GM12872 (cell line): Measurements from ENCODE around the gene TRMT44.

Experiments
- CTCF ChIP-seq: IDR thresholded peaks from 3 replicates; pipeline ENCODE4 v1.5.1; 2011; ENCODE audit warnings: low read depth, mild to moderate bottlenecking, low read length, moderate library complexity; ENCODE audit not compliant: insufficient read depth

Gene TRMT44

DNA sequence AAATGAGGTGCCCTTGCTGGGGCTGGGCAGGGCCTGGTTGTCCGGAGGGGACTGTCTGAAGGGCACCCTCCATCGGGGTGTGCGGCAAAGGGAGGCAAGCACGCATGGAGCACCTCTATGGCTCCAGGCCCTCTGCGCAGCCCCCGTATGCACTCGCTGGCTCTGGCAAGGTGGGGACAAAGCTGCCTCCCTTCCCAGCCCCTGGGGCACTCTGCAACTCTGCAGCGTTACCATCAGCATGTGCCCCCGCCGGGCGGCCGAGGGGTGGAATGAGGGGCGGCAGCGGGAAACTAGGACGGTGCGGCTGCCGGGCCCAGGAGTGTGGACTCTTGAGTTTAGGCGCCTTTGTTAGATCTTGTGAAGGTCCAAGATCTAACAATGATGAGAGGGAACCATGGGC lies 26.4 kb downstream of the TRMT44 start:
- no peak for TF ChIP-seq CTCF

DNA sequence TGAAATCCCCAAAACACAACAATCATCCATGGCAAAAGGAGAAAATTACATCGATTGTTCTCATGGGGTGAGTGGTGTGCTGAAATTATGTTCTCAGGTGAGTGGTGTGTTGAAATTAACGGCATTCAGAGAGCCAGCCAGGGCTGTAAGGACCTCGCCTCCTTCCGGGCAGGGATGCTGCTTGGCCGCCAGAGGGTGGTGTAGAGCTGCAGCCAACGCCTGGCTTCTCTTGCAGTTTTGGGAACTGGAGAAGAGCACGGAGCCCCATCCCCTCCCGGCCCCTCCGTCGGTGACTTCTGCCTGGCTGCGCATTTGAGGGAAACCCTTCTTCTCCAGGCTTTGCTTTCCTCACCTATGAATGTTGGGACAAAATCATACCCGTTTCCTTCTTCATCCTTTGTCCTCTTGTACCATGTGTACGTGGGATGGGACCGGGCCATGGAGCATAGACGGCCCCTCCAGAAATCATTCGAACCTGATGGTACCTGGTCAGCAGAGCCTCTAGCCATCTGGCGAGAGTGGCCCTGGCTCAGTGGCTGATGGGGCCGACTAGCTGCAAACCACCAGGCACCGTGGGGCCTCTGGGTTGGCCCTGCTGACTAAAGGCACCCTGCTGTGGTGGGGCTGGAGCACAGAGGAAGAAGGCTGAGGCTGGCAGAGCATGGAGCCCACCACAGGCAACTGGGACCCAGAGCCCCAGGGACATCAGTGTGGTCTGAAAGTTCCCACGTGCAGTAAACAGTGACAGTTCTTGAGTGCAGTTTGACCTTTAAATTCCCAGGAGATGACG lies 28.4 kb downstream of the TRMT44 start:
- TF ChIP-seq CTCF, result peak; percentile 97

GRCh38 chr4:8469550-8469949 lies 29.0 kb downstream of the TRMT44 start:
- no peak for TF ChIP-seq CTCF

DNA sequence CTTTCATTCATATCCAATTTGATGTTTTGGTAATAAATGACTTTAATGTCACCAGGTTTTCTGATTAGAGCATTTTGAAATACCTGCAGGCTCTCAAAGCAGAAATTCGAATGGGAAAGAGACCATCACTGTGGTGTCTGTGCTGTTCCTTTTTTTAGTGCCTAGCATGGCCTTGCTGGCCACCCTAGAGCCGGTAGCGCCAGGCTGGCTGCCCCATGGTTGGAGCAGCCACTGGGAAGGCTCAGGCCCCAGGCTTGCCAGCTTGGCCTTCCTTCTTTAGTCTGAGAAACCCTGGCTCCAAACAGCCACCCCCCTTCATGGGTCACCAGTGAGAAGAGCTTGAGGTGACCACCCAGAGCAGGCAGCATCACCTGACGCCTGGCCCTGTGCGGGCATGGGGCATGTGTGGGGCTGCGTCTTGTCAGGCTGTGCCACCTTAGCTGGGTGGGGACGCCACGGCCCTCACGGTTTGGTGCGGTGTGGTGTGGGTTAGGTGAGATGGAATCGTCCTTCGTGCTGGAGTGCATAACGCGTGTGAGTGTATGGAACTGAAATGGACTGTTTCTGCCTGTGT lies 30.0 kb downstream of the TRMT44 start:
- TF ChIP-seq CTCF, result no peak

DNA sequence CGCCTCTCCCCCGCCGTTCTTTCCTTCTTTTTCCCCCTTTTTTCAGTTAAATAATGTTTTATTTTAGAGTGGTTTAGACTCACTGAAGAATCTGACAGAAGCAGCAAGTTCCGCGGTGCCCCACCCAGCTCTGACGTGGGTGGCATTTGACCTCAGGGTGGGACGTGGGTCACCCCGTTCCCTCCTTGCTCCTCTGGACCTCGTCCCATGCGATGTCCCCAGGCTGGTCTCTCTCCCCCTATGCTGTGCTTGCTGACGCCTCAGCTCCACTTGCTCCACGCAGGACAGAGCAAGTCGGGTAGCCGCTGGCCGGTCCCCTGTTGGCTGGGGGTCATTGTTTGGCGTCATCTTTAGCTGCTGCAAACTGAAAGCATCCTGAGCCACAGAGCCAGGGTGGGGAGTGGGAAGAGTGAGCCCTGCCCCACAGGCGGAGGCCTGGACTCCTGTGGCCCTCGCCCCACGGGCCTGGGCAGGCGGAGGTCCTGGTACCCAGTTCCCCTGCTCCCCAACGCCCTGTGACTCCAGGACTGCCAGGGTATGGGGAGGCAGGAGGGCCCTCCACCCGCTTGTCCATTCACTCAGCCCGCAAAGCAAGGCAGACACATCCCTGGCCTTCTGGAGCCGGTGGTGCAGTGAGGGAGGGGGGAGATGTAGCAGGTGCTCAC lies 30.8 kb downstream of the TRMT44 start:
- TF ChIP-seq CTCF, result no peak

- TF ChIP-seq CTCF, result no peak
These were observed 31.6 kb downstream of the TRMT44 start for GRCh38 chr4:8472158-8472688.

DNA sequence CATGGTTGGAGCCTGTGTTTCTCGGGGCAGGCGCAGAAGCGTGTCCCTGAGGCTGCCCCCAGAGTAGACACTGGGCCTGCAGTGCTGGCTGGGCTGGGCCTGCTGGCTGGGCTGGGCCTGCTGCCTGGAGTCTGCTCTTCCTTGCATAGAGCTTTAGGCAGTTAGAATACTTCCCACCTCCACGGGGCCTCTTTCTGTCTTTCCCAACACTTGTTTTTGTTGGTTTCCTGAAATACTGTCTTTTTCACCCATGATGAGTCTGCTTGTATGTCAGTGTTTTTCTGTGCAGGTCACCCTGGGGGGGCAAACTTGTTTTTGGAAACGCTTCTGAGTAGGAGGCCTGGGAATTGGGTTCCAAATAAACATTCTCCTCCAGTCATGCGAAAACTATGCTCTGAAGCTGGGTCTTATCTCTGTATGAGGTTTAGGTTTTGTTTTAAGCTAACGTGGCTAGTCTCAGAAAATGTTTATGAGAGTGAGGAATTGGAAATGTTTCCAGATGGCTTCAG lies 32.2 kb downstream of the TRMT44 start:
- no peak for TF ChIP-seq CTCF
